ENCODE measurements around the gene SRGAP2B.
"Not testable (repeated sequence)": the region's sequence is repeated elsewhere in the genome, so short reads cannot be mapped to it uniquely, and the experiment has no call there.

DNA sequence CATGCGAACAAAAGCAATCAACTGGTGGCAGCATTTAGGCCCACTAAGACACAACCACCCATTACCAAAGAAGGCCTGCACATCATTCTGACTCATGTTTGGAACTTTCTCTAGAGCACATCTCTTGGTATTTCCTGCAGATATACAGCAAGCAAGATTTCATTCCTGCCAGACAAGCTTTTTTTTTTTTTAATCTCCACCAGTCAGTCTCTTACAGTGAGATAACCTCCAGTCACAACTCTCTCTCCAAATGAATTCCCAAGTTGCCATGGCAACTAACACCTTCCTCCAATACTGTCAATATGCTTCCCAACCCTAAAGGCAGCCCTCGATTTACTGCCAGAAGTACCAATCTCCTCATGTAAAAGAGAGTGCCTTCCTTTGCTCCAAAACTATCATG is 59.1 kb downstream of the SRGAP2B start:
- TF ChIP-seq NFYA (IDR thresholded peaks at IDR 0.05; ENCODE audit: borderline replicate concordance, low read depth, low read length); MYB (IDR thresholded peaks at IDR 0.05; ENCODE audit: borderline replicate concordance, low read depth, low read length); CREB1 (IDR thresholded peaks at IDR 0.05; ENCODE audit: low read depth); SP1 (IDR thresholded peaks at IDR 0.05; ENCODE audit: low read depth, low read length); POLR2AphosphoS5 (IDR thresholded peaks at IDR 0.05; ENCODE audit: low read length); FOXM1 (IDR thresholded peaks at IDR 0.05; ENCODE audit: low read depth, low read length); POLR2A (IDR thresholded peaks at IDR 0.05; ENCODE audit: low read depth, low read length); EP300 (IDR thresholded peaks at IDR 0.05; ENCODE audit: borderline replicate concordance in 1 of 2, control insufficient read depth in 1 of 2, low read depth in 2 of 2, low read length in 2 of 2): not testable (repeated sequence)
- TF ChIP-seq, protein P1, sequence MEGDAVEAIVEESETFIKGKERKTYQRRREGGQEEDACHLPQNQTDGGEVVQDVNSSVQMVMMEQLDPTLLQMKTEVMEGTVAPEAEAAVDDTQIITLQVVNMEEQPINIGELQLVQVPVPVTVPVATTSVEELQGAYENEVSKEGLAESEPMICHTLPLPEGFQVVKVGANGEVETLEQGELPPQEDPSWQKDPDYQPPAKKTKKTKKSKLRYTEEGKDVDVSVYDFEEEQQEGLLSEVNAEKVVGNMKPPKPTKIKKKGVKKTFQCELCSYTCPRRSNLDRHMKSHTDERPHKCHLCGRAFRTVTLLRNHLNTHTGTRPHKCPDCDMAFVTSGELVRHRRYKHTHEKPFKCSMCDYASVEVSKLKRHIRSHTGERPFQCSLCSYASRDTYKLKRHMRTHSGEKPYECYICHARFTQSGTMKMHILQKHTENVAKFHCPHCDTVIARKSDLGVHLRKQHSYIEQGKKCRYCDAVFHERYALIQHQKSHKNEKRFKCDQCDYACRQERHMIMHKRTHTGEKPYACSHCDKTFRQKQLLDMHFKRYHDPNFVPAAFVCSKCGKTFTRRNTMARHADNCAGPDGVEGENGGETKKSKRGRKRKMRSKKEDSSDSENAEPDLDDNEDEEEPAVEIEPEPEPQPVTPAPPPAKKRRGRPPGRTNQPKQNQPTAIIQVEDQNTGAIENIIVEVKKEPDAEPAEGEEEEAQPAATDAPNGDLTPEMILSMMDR (IDR thresholded peaks at IDR 0.05 in 2 of 3, conservative IDR thresholded peaks at IDR 0.05 in 1 of 3; ENCODE audit: control insufficient read depth in 2 of 3, extremely low read depth in 1 of 3, insufficient read depth in 1 of 3, low read depth in 3 of 3, low read length in 3 of 3) = not testable (repeated sequence)
- TF ChIP-seq, protein P2, sequence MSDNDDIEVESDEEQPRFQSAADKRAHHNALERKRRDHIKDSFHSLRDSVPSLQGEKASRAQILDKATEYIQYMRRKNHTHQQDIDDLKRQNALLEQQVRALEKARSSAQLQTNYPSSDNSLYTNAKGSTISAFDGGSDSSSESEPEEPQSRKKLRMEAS (IDR thresholded peaks at IDR 0.05; ENCODE audit: low read depth, low read length) = not testable (repeated sequence)

All from GM12878 (cell line).